Measurements from ENCODE around the gene RTP3.

- TF ChIP-seq EZH2 (IDR thresholded peaks at IDR 0.05; ENCODE audit: borderline replicate concordance, low read length) (no peak), CTCF (IDR thresholded peaks at IDR 0.05; ENCODE audit: low read length) (no peak)
Observed at GRCh38 chr3:46454209-46454595, 43.6 kb upstream of the RTP3 start.
